HepG2 (cell line): ENCODE measurements around the gene ZBTB8B. TPM values are rescaled to one million over a fixed set of nuclear protein-coding genes. Genes with fewer than 3 reads are reported as not detected.

Experiments
- FOXK2 ChIP-seq: fragments of 450-650 bp; IDR thresholded peaks from 2 replicates; pipeline ENCODE4 v1.6.1; 2016
- JUND ChIP-seq: sonication (generic); formaldehyde crosslinking; IDR thresholded peaks from 2 replicates; pipeline ENCODE4 v1.8.0; 2022; ENCODE audit warnings: mild to moderate bottlenecking, missing genetic modification reagents
- NFYB ChIP-seq: sonication (generic); formaldehyde crosslinking; IDR thresholded peaks from 2 replicates; pipeline ENCODE4 v1.4.0; 2020; ENCODE audit warnings: missing genetic modification reagents
- NFYC ChIP-seq: IDR thresholded peaks from 2 replicates; pipeline ENCODE4 v1.6.1; 2016; ENCODE audit warnings: missing genetic modification reagents, missing compliant biosample characterization
- PRMT3 ChIP-seq: sonication (generic); formaldehyde crosslinking; IDR thresholded peaks from 2 replicates; pipeline ENCODE4 v1.8.1; 2022; ENCODE audit warnings: low read depth, mild to moderate bottlenecking, moderate library complexity, missing genetic modification reagents, borderline replicate concordance
- RELA ChIP-seq: sonication (generic); formaldehyde crosslinking; IDR thresholded peaks from 2 replicates; pipeline ENCODE4 v1.4.0; 2020; ENCODE audit warnings: missing genetic modification reagents
- SP4 ChIP-seq: sonication (generic); formaldehyde crosslinking; IDR thresholded peaks from 2 replicates; pipeline ENCODE4 v1.8.1; 2023; ENCODE audit warnings: mild to moderate bottlenecking, missing genetic modification reagents
- ZBTB3 ChIP-seq: sonication (generic); formaldehyde crosslinking; IDR thresholded peaks from 2 replicates; pipeline ENCODE4 v1.4.0; 2020; ENCODE audit warnings: low read depth, mild to moderate bottlenecking, moderate library complexity, missing genetic modification reagents, borderline replicate concordance
- ZNF446 ChIP-seq: sonication (generic); formaldehyde crosslinking; IDR thresholded peaks from 2 replicates; pipeline ENCODE4 v1.5.0; 2020; ENCODE audit warnings: mild to moderate bottlenecking, missing genetic modification reagents
- ZNF501 ChIP-seq: sonication (generic); formaldehyde crosslinking; IDR thresholded peaks from 2 replicates; pipeline ENCODE4 v1.5.1; 2020; ENCODE audit warnings: mild to moderate bottlenecking, moderate library complexity, missing genetic modification reagents
- polyA plus RNA-seq, 8 experiments: library from polyadenylated mRNA; depleted of rRNA in 3 of 8; stranded (reverse) in 7 of 8; unstranded in 1 of 8; fragments of >200 nt; fragmentation: Illumina TruSeq in 4 of 8; extraction: Trizol in 4 of 8; gene quantifications; 2 replicates each; pipeline versions ENCODE4 v1.2.1 to v1.2.3, GENCODE V29; 2011 to 2016; ENCODE audit warnings: low read depth in 4 of 8, missing spikeins in 1 of 8, mixed read lengths in 1 of 8; ENCODE audit not compliant: insufficient read depth in 1 of 8
- total RNA-seq, 5 experiments: library from RNA; depleted of rRNA; stranded (reverse); fragments of >200 nt; fragmentation: Illumina TruSeq; extraction: Trizol; gene quantifications; 2 replicates each; pipeline ENCODE4 v1.2.3, GENCODE V29; 2016; ENCODE audit warnings: low read depth in 1 of 5
- TF ChIP-seq, protein P1 (sequence below): sonication (generic); formaldehyde crosslinking; IDR thresholded peaks from 2 replicates; pipeline ENCODE4 v1.5.1; 2020; ENCODE audit warnings: missing genetic modification reagents, mild to moderate bottlenecking, borderline replicate concordance
- TF ChIP-seq, protein P2 (sequence below): sonication (generic); formaldehyde crosslinking; IDR thresholded peaks from 2 replicates; pipeline ENCODE4 v1.4.0; 2020; ENCODE audit warnings: mild to moderate bottlenecking, missing genetic modification reagents

Gene ZBTB8B
- total and polyA plus RNA-seq, 2 of the 13 experiments (the other 11 are each of a cell fraction or from before 2014, with no cell fraction given) = under 0.01 to 0.02 TPM

DNA sequence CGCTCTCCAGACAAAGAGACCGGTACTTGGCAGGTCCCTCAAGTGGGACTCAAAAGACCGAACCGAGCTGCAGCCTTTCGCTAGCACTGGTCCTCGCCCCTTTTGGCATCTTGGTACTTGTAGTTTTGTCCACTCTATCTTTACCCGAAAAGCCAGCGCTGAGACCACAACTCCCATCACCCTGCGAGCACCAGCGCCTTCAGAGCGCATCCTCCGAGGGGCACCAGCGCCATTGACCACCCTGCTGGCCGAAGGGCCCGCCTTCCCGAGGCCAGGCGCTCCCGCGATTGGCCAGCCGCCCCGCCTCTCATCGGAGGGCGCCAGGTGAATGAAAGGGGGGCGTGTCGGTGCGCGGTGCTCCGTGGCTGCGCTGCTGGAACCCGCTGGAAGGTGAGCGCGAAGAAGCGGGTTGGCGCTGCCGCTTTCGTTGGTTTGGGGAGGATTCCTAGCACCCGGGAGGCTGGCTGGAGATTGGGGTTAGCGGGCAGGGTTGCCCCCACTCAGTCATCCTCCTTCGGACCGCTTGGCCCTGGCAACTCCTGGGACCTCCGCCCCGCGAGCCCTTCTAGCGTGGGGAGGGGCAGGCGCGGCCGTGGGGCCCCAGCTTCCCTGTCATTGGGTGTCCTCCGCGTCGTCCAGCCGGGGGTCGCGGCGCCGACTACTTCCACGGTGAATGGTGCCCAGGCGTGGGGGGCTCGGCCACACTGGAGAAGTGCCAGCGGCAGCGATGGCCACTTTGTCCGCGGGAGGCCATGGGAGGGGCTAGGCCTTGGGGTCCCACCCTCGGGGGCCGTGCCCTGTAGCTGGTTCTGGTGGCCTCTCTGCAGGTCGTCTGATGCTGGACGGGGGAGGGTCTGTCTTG is at the start of gene ZBTB8B (continued):
- TF ChIP-seq, protein P1, sequence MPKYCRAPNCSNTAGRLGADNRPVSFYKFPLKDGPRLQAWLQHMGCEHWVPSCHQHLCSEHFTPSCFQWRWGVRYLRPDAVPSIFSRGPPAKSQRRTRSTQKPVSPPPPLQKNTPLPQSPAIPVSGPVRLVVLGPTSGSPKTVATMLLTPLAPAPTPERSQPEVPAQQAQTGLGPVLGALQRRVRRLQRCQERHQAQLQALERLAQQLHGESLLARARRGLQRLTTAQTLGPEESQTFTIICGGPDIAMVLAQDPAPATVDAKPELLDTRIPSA = 0 out of 2 replicates have a peak, but pooled peaks have one; percentile 60
- TF ChIP-seq SP4 (CRISPR knock-in tag) (peak; percentile 65; the same call in 1 of the 2 replicates), ZNF446 (CRISPR knock-in tag) (no peak), ZNF501 (0 out of 2 replicates have a peak, but pooled peaks have one; percentile 36), JUND (CRISPR knock-in tag) (no peak), NFYC (CRISPR knock-in tag) (peak; percentile 92), PRMT3 (no peak), ZBTB3 (CRISPR knock-in tag) (no peak), RELA (no peak), FOXK2 (no peak), NFYB (CRISPR knock-in tag) (peak; percentile 90)
- TF ChIP-seq, protein P2, sequence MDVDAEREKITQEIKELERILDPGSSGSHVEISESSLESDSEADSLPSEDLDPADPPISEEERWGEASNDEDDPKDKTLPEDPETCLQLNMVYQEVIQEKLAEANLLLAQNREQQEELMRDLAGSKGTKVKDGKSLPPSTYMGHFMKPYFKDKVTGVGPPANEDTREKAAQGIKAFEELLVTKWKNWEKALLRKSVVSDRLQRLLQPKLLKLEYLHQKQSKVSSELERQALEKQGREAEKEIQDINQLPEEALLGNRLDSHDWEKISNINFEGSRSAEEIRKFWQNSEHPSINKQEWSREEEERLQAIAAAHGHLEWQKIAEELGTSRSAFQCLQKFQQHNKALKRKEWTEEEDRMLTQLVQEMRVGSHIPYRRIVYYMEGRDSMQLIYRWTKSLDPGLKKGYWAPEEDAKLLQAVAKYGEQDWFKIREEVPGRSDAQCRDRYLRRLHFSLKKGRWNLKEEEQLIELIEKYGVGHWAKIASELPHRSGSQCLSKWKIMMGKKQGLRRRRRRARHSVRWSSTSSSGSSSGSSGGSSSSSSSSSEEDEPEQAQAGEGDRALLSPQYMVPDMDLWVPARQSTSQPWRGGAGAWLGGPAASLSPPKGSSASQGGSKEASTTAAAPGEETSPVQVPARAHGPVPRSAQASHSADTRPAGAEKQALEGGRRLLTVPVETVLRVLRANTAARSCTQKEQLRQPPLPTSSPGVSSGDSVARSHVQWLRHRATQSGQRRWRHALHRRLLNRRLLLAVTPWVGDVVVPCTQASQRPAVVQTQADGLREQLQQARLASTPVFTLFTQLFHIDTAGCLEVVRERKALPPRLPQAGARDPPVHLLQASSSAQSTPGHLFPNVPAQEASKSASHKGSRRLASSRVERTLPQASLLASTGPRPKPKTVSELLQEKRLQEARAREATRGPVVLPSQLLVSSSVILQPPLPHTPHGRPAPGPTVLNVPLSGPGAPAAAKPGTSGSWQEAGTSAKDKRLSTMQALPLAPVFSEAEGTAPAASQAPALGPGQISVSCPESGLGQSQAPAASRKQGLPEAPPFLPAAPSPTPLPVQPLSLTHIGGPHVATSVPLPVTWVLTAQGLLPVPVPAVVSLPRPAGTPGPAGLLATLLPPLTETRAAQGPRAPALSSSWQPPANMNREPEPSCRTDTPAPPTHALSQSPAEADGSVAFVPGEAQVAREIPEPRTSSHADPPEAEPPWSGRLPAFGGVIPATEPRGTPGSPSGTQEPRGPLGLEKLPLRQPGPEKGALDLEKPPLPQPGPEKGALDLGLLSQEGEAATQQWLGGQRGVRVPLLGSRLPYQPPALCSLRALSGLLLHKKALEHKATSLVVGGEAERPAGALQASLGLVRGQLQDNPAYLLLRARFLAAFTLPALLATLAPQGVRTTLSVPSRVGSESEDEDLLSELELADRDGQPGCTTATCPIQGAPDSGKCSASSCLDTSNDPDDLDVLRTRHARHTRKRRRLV (CRISPR knock-in tag) = 0 out of 2 replicates have a peak, but pooled peaks have one; percentile 38
